ENCODE data around the gene CFAP20DC. TPM values are rescaled to one million over a fixed set of nuclear protein-coding genes. Genes with fewer than 3 reads are reported as not detected.

Gene CFAP20DC
- total RNA-seq, 1 experiment from 2014 or later = 2.9 TPM

DNA sequence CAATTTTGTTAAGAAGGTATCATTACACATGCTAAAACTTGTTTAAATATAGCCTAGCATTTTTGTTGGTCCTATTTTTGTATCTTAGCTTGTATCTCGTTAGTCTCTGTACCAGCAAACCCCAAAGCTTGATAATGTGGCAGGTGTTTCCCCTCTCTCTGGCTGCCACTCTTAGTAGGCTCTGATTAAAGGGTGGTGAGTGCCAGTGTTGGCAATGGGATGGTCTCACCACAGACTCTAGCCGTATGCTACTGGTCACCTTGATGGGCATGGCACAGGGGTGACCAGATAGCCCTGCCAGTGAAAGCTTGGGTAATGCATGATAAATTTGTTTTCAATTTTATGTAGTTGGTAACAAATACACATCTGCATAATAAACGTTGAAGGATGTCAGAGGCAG, 188.3 kb downstream of the CFAP20DC start (continued):
- TF ChIP-seq, protein P1, sequence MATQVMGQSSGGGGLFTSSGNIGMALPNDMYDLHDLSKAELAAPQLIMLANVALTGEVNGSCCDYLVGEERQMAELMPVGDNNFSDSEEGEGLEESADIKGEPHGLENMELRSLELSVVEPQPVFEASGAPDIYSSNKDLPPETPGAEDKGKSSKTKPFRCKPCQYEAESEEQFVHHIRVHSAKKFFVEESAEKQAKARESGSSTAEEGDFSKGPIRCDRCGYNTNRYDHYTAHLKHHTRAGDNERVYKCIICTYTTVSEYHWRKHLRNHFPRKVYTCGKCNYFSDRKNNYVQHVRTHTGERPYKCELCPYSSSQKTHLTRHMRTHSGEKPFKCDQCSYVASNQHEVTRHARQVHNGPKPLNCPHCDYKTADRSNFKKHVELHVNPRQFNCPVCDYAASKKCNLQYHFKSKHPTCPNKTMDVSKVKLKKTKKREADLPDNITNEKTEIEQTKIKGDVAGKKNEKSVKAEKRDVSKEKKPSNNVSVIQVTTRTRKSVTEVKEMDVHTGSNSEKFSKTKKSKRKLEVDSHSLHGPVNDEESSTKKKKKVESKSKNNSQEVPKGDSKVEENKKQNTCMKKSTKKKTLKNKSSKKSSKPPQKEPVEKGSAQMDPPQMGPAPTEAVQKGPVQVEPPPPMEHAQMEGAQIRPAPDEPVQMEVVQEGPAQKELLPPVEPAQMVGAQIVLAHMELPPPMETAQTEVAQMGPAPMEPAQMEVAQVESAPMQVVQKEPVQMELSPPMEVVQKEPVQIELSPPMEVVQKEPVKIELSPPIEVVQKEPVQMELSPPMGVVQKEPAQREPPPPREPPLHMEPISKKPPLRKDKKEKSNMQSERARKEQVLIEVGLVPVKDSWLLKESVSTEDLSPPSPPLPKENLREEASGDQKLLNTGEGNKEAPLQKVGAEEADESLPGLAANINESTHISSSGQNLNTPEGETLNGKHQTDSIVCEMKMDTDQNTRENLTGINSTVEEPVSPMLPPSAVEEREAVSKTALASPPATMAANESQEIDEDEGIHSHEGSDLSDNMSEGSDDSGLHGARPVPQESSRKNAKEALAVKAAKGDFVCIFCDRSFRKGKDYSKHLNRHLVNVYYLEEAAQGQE (IDR thresholded peaks at IDR 0.05; ENCODE audit: low read depth) = no peak
- TF ChIP-seq POLR2A (IDR thresholded peaks at IDR 0.05; ENCODE audit: borderline replicate concordance, extremely low read depth, insufficient read depth, insufficient read length) = no peak
- TF ChIP-seq, protein P2, sequence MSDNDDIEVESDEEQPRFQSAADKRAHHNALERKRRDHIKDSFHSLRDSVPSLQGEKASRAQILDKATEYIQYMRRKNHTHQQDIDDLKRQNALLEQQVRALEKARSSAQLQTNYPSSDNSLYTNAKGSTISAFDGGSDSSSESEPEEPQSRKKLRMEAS (IDR thresholded peaks at IDR 0.05) = no peak

DNA sequence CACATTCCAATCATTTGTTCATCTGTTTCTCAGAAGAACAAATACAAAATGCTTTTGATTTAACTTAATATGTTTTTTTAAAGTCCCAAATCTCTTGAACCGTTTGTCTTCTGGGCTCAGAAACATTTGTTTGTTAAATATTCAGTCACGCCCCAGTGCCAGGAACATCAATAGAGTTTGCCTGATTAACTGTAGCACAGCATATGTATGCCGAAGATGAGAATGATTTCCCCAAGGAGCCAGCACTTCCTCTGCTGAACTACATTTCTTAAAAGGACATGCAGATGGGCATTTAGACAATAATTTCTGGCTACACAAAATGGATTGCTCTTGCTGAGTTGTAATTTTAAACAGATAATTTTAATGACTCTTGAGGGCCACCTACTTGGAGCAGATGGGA, 191.7 kb downstream of the CFAP20DC start:
- no peaks in the 10 kb centered on the region for H3K9me3 ChIP-seq (ENCODE audit: control insufficient read depth in 1 of 2, insufficient read depth in 1 of 2, low read depth in 1 of 2, low read length in 2 of 2)
- no peaks in the 10 kb centered on the region for H4K20me1 ChIP-seq (ENCODE audit: insufficient read depth)
- no peak for DNase-seq (ENCODE audit: low read depth, low spot score)
- H2AFZ ChIP-seq (ENCODE audit: low read depth, low read length, poor library complexity, severe bottlenecking) = no peak overlapping the region
- intact Hi-C loops (cut with micrococcal nuclease) = no loop called here
- ChIA-PET CTCF (no interaction called here), RAD21 (ENCODE audit: low non-redundant PET in 1 of 2, low total read pairs in 2 of 2, uncharacterized antibody in 2 of 2, unreplicated experiment in 2 of 2) (no interaction called here), POLR2A (no interaction called here)
- no TSS peak for BruUV-seq (replicated peaks)
- no peaks in the 10 kb centered on the region for H3K27me3 ChIP-seq (ENCODE audit: insufficient read depth, low read length)
- no peaks in the 10 kb centered on the region for H3K36me3 ChIP-seq (ENCODE audit: control insufficient read depth in 1 of 2, insufficient read depth in 2 of 2, low read length in 2 of 2)
- no peaks in the 10 kb centered on the region for H3K4me1 ChIP-seq (ENCODE audit: control insufficient read depth in 1 of 2, insufficient read depth in 2 of 2, low read length in 2 of 2)
- H3K4me2 ChIP-seq (ENCODE audit: low read length) = no peak overlapping the region
- H3K9ac ChIP-seq (ENCODE audit: low read length) = no peak overlapping the region
- no peak for ATAC-seq
- H3K9me2 ChIP-seq (ENCODE audit: insufficient read depth) = no peaks in the 10 kb centered on the region
- no peak overlapping the region for H3K27ac ChIP-seq (ENCODE audit: low read depth, low read length)
- H3K4me3 ChIP-seq (replicated peaks in 1 of 2; ENCODE audit: low read depth in 1 of 2, low read length in 2 of 2) = no peak overlapping the region
- H3K79me2 ChIP-seq (ENCODE audit: insufficient read depth, low read length) = no peaks in the 10 kb centered on the region
- TF ChIP-seq, protein P2 (IDR thresholded peaks at IDR 0.05) = no peak
- TF ChIP-seq ZNF274 (IDR thresholded peaks at IDR 0.05; ENCODE audit: low read depth, low read length) (no peak), POLR2AphosphoS5 (IDR thresholded peaks at IDR 0.05; ENCODE audit: low read depth, low read length) (no peak), RAD21 (IDR thresholded peaks at IDR 0.05; ENCODE audit: low read depth) (no peak), SRF (IDR thresholded peaks at IDR 0.05; ENCODE audit: low read depth) (no peak), TCF7L2 (IDR thresholded peaks at IDR 0.05; ENCODE audit: borderline replicate concordance, extremely low read depth, insufficient read depth, insufficient read length) (no peak), EZH2phosphoT487 (IDR thresholded peaks at IDR 0.05; ENCODE audit: borderline replicate concordance) (no peak), ZFX (IDR thresholded peaks at IDR 0.05) (no peak), JUND (IDR thresholded peaks at IDR 0.05) (no peak), FOSL1 (IDR thresholded peaks at IDR 0.05; ENCODE audit: low read depth) (no peak), CBX3 (IDR thresholded peaks at IDR 0.05; ENCODE audit: low read depth) (no peak), YY1 (IDR thresholded peaks at IDR 0.05; ENCODE audit: extremely low read depth, insufficient replicate concordance, low read depth, low read length) (no peak)
- TF ChIP-seq, protein P3, sequence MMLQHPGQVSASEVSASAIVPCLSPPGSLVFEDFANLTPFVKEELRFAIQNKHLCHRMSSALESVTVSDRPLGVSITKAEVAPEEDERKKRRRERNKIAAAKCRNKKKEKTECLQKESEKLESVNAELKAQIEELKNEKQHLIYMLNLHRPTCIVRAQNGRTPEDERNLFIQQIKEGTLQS (IDR thresholded peaks at IDR 0.05) = no peak
- TF ChIP-seq, protein P4, sequence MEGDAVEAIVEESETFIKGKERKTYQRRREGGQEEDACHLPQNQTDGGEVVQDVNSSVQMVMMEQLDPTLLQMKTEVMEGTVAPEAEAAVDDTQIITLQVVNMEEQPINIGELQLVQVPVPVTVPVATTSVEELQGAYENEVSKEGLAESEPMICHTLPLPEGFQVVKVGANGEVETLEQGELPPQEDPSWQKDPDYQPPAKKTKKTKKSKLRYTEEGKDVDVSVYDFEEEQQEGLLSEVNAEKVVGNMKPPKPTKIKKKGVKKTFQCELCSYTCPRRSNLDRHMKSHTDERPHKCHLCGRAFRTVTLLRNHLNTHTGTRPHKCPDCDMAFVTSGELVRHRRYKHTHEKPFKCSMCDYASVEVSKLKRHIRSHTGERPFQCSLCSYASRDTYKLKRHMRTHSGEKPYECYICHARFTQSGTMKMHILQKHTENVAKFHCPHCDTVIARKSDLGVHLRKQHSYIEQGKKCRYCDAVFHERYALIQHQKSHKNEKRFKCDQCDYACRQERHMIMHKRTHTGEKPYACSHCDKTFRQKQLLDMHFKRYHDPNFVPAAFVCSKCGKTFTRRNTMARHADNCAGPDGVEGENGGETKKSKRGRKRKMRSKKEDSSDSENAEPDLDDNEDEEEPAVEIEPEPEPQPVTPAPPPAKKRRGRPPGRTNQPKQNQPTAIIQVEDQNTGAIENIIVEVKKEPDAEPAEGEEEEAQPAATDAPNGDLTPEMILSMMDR (IDR thresholded peaks at IDR 0.05 in 2 of 3, conservative IDR thresholded peaks at IDR 0.05 in 1 of 3; ENCODE audit: borderline replicate concordance in 1 of 3, insufficient read depth in 1 of 3, low read depth in 2 of 3, low read length in 2 of 3) = no peak
- TF ChIP-seq, protein P1 (IDR thresholded peaks at IDR 0.05; ENCODE audit: low read depth) = no peak

Data from HCT116 (cell line).